Astrocyte of the spinal cord (primary cell): ENCODE results near the gene ATXN2.

ENCODE experiments used
- DNase-seq: peaks from one replicate; pipeline ENCODE4 v3.0.0; 2011; ENCODE audit warnings: low read depth, low spot score
- H3K4me3 ChIP-seq: 2 replicates; pipeline ENCODE4 v1.5.1; 2011; ENCODE audit warnings: low read depth, mild to moderate bottlenecking, low read length, moderate library complexity
- in situ Hi-C: cut with HindIII; loops from 2 replicates; pipeline ENCODE4 v1.10.0; 2017; ENCODE audit warnings: low sequenced_read_pairs
- TF ChIP-seq, protein P1 (sequence below): IDR thresholded peaks from 2 replicates; pipeline ENCODE4 v1.5.1; 2012; ENCODE audit warnings: low read depth, mild to moderate bottlenecking, low read length, inconsistent platforms

ATXN2 gene

DNA sequence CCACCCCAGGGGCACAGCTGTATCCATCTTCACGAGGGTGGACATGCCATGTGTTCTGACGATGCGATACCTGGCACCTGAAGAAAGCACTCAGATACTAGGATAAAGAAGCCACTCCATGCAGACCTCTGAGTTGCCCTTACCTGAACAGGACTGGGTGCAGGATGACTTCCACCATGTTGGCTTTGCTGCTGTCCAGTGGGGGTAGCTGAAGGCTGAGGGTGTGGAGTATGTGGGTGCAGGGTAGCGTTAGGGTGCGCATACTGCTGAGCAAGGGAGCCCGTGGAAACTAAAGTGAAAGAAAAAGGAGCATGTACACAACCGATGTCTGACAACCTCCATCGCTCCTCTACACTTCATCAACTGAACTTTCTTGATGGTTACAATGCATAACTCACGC is 142.0 kb downstream of the ATXN2 start:
- no peak overlapping the region for H3K4me3 ChIP-seq
- in situ Hi-C loops = no loop called here
- DNase-seq = no peak
- TF ChIP-seq, protein P1, sequence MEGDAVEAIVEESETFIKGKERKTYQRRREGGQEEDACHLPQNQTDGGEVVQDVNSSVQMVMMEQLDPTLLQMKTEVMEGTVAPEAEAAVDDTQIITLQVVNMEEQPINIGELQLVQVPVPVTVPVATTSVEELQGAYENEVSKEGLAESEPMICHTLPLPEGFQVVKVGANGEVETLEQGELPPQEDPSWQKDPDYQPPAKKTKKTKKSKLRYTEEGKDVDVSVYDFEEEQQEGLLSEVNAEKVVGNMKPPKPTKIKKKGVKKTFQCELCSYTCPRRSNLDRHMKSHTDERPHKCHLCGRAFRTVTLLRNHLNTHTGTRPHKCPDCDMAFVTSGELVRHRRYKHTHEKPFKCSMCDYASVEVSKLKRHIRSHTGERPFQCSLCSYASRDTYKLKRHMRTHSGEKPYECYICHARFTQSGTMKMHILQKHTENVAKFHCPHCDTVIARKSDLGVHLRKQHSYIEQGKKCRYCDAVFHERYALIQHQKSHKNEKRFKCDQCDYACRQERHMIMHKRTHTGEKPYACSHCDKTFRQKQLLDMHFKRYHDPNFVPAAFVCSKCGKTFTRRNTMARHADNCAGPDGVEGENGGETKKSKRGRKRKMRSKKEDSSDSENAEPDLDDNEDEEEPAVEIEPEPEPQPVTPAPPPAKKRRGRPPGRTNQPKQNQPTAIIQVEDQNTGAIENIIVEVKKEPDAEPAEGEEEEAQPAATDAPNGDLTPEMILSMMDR = no peak

GRCh38 chr12:111455448-111456320 is 143.4 kb downstream of the ATXN2 start:
- in situ Hi-C loops = no loop called here
- no peak overlapping the region for H3K4me3 ChIP-seq
- DNase-seq = peak; percentile 58
- TF ChIP-seq, protein P1 = no peak

GRCh38 chr12:111454716-111455447 is 144.2 kb downstream of the ATXN2 start:
- H3K4me3 ChIP-seq = no peak overlapping the region
- TF ChIP-seq, protein P1 = no peak
- in situ Hi-C loops = no loop called here
- no peak for DNase-seq

- no peak for DNase-seq
- in situ Hi-C loops = no loop called here
- TF ChIP-seq, protein P1 = no peak
- H3K4me3 ChIP-seq = no peak overlapping the region
Observed at GRCh38 chr12:111454311-111454710, 144.8 kb downstream of the ATXN2 start.

DNA sequence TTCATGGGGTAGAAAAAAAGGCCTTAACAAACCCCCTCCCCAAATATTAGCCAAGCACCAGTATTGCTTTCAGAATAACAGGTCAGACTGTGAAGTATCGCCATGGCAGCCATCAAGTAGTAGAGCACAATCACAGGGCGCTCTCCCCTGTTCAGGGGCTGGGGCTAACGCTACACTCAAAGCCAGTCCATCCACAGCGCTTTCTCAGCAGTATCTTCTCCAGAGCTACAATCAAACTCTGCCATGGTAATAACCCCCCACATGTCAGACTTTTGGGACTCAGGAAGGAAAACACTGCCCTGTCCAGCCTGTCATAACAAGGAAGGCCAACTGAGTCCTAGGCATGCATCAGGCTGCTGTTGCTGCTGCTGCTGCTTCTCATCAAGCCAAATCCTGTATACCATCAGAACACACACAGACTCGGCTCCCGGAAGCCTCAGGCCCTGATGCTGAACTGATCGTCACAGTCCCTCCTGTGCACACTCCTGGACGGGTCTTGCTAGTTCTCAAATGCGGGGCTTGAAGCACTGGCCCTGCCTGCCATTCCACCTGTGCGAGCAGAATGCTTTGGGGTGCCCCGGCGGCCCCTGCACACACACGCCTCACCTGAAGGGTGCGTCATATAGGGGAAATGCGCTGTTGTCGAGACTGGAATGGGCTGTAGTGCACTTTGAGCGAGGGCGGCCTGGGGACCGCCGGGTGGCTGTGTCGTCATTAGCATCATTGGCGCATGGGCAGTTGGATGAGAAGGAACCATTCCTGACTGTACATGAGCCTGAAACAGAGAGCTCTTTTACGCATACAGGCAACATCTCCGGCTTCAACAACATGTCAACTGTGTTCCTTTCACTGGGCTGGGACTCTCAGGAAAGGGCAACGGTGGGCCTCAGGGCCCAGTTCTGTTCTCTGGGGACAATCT is 145.8 kb downstream of the ATXN2 start:
- H3K4me3 ChIP-seq = no peak overlapping the region
- TF ChIP-seq, protein P1 = no peak
- in situ Hi-C loops = no loop called here
- no peak for DNase-seq

DNA sequence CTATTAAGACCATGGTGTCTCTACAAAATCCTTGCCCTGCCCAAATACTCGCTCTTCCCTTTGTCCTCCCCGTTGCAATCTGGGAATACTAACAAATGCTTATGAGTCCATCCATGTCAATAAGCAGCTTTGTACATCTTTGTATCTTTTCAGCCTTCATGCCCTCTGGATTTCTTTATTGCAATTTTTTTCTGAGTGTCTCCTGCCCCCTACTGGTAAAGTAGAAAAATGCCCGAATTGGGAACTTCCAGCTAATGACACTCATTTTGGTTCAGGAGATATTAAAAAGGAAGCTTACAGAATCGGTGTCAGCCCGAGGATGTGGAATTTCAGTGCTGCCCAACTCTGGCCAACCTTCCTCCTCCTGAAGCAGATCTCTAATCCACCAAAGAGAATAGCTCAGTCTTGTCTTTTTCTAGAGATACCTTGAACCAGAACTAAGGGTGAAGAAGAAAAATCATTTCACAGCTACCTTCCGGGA is 147.4 kb downstream of the ATXN2 start:
- H3K4me3 ChIP-seq = no peak overlapping the region
- peak; percentile 62 for DNase-seq
- TF ChIP-seq, protein P1 = peak; percentile 73
- in situ Hi-C loops = no loop called here
